SK-N-SH (cell line): ENCODE results near the gene NPC2. TPM values are rescaled to one million over a fixed set of nuclear protein-coding genes. Genes with fewer than 3 reads are reported as not detected.

Source experiments
- CTCF ChIA-PET: fragments of 300-600, 350-600 bp; formaldehyde crosslinking; extraction: SDS; loops from one replicate; lab custom pipeline; 2021; lab: Yijun Ruan, JAX
- POLR2A ChIA-PET: fragments of 350-600 bp; sonication (Branson Sonifier 250); formaldehyde crosslinking; extraction: SDS; loops from one replicate; lab custom pipeline; 2020; ENCODE audit warnings: antibody characterized with exemption, inconsistent platforms; lab: Yijun Ruan, JAX
- DNase-seq: peaks from one replicate; pipeline ENCODE4 v3.0.0; 2012
- H2AFZ ChIP-seq: fragments of 200-600 bp; sonication (generic); 2 replicates; pipeline ENCODE4 v1.8.1; 2016; ENCODE audit warnings: antibody characterized with exemption, mild to moderate bottlenecking, low read depth
- H3F3A ChIP-seq: fragments of 200-600 bp; sonication (generic); replicated peaks from 2 replicates; pipeline ENCODE3; 2016; ENCODE audit warnings: antibody characterized with exemption, mild to moderate bottlenecking; ENCODE audit not compliant: insufficient read depth
- H3K27ac ChIP-seq, 2 experiments: fragments of 200-500 bp in 1 of 2; fragments of 200-600 bp in 1 of 2; sonication (Bioruptor generic) in 1 of 2; sonication (generic), shearing (Covaris generic) in 1 of 2; 2 replicates each; pipeline versions ENCODE4 v1.5.1 to v1.6.1; 2014 to 2016; ENCODE audit warnings: low read depth in 2 of 2, inconsistent platforms in 1 of 2, low read length in 1 of 2, mild to moderate bottlenecking in 1 of 2, mixed read lengths in 1 of 2
- H3K27me3 ChIP-seq: fragments of 200-600 bp; sonication (generic), shearing (Covaris generic); 2 replicates; pipeline ENCODE4 v1.6.1; 2016; ENCODE audit warnings: mixed run types; ENCODE audit not compliant: insufficient read depth
- H3K36me3 ChIP-seq, 2 experiments: fragments of 200-500 bp in 1 of 2; fragments of 200-600 bp in 1 of 2; sonication (Bioruptor generic) in 1 of 2; sonication (generic) in 1 of 2; replicated peaks in 1 of 2; 2 replicates each; pipeline versions ENCODE3 to v1.5.1; 2014 to 2016; ENCODE audit warnings: low read length in 1 of 2, mild to moderate bottlenecking in 1 of 2; ENCODE audit not compliant: insufficient read depth in 2 of 2, control insufficient read depth in 1 of 2
- H3K4me1 ChIP-seq, 2 experiments: fragments of 200-500 bp in 1 of 2; fragments of 200-600 bp in 1 of 2; sonication (Bioruptor generic) in 1 of 2; sonication (generic), shearing (Covaris generic) in 1 of 2; 2 replicates each; pipeline versions ENCODE4 v1.5.1 to v1.6.1; 2014 to 2016; ENCODE audit warnings: low read depth in 1 of 2, low read length in 1 of 2, mixed run types in 1 of 2; ENCODE audit not compliant: insufficient read depth in 2 of 2, control insufficient read depth in 1 of 2
- H3K4me2 ChIP-seq: fragments of 200-600 bp; sonication (generic), shearing (Covaris generic); 2 replicates; pipeline ENCODE4 v1.6.1; 2017; ENCODE audit warnings: mixed run types
- H3K4me3 ChIP-seq, 2 experiments: fragments of 200-500 bp in 1 of 2; fragments of 200-600 bp in 1 of 2; sonication (Bioruptor generic) in 1 of 2; sonication (generic), shearing (Covaris generic) in 1 of 2; 2 replicates each; pipeline versions ENCODE4 v1.5.1 to v1.8.1; 2014 to 2016; ENCODE audit warnings: low read depth in 2 of 2, inconsistent platforms in 1 of 2, low read length in 1 of 2, mild to moderate bottlenecking in 1 of 2, mixed read lengths in 1 of 2, moderate library complexity in 1 of 2
- H3K79me2 ChIP-seq: fragments of 200-600 bp; sonication (generic); 2 replicates; pipeline ENCODE4 v1.8.1; 2017; ENCODE audit warnings: mild to moderate bottlenecking; ENCODE audit not compliant: insufficient read depth
- H3K9ac ChIP-seq: fragments of 200-600 bp; sonication (generic); 2 replicates; pipeline ENCODE4 v1.6.1; 2017; ENCODE audit warnings: mixed run types
- H3K9me2 ChIP-seq: fragments of 200-600 bp; sonication (generic); 2 replicates; pipeline ENCODE4 v1.6.1; 2017; ENCODE audit warnings: mixed run types
- H3K9me3 ChIP-seq: fragments of 200-600 bp; sonication (generic); 2 replicates; pipeline ENCODE4 v1.6.1; 2017; ENCODE audit warnings: mixed run types, mild to moderate bottlenecking, moderate library complexity
- H4K20me1 ChIP-seq: fragments of 200-600 bp; sonication (generic); 2 replicates; pipeline ENCODE4 v1.6.1; 2017; ENCODE audit warnings: mild to moderate bottlenecking, mixed run types; ENCODE audit not compliant: insufficient read depth
- ELF1 ChIP-seq: IDR thresholded peaks from 2 replicates; pipeline ENCODE4 v1.4.0; 2012
- EP300 ChIP-seq, 2 experiments: IDR thresholded peaks; 2 replicates each; pipeline versions ENCODE4 v1.4.0 to v1.6.1; 2012; ENCODE audit warnings: borderline replicate concordance in 1 of 2, low read depth in 1 of 2, low read length in 1 of 2
- EZH2phosphoT487 ChIP-seq: fragments of 200-600 bp; sonication (generic); IDR thresholded peaks from 2 replicates; pipeline ENCODE4 v1.6.1; 2017; ENCODE audit warnings: low read depth, mixed run types, mild to moderate bottlenecking, antibody characterized with exemption, moderate library complexity, borderline replicate concordance
- FOXJ3 ChIP-seq: sonication (generic); formaldehyde crosslinking; IDR thresholded peaks from 2 replicates; pipeline ENCODE4 v1.5.1; 2020; ENCODE audit warnings: mild to moderate bottlenecking, missing genetic modification reagents
- JUND ChIP-seq: IDR thresholded peaks from 2 replicates; pipeline ENCODE4 v1.4.0; 2012
- MAX ChIP-seq: IDR thresholded peaks from 2 replicates; pipeline ENCODE4 v1.4.0; 2012; ENCODE audit warnings: low read depth
- MXI1 ChIP-seq: IDR thresholded peaks from 2 replicates; pipeline ENCODE4 v1.6.1; 2012; ENCODE audit warnings: mild to moderate bottlenecking, low read depth, low read length, improper control_type of control experiment
- NRF1 ChIP-seq: IDR thresholded peaks from 2 replicates; pipeline ENCODE4 v1.6.1; 2012; ENCODE audit warnings: low read depth, mild to moderate bottlenecking, low read length
- PBX3 ChIP-seq: IDR thresholded peaks from 2 replicates; pipeline ENCODE4; 2012
- RCOR1 ChIP-seq: fragments of 150-350 bp; IDR thresholded peaks from 2 replicates; pipeline ENCODE4 v1.6.1; 2017; ENCODE audit warnings: antibody characterized with exemption, low read length
- REST ChIP-seq: IDR thresholded peaks from 2 replicates; pipeline ENCODE4 v1.6.1; 2012; ENCODE audit warnings: mild to moderate bottlenecking, low read depth, low read length, moderate library complexity
- SIN3A ChIP-seq: IDR thresholded peaks from 2 replicates; pipeline ENCODE4 v1.6.1; 2012; ENCODE audit warnings: low read depth, mild to moderate bottlenecking, low read length, moderate library complexity, borderline replicate concordance
- SMC3 ChIP-seq: IDR thresholded peaks from 2 replicates; pipeline ENCODE4 v1.6.1; 2012; ENCODE audit warnings: low read depth, low read length, improper control_type of control experiment
- TAF1 ChIP-seq: IDR thresholded peaks from 2 replicates; pipeline ENCODE4 v1.6.1; 2012; ENCODE audit warnings: low read depth, mild to moderate bottlenecking, low read length, moderate library complexity, borderline replicate concordance
- TCF12 ChIP-seq: IDR thresholded peaks from 2 replicates; pipeline ENCODE4 v1.4.0; 2012
- TEAD4 ChIP-seq: IDR thresholded peaks from 2 replicates; pipeline ENCODE4 v1.4.0; 2012; ENCODE audit warnings: mild to moderate bottlenecking, borderline replicate concordance; ENCODE audit not compliant: insufficient read depth
- USF1 ChIP-seq: IDR thresholded peaks from 2 replicates; pipeline ENCODE4 v1.4.0; 2012; ENCODE audit warnings: low read depth, borderline replicate concordance
- YY1 ChIP-seq: IDR thresholded peaks from 2 replicates; pipeline ENCODE4 v1.4.0; 2012; ENCODE audit warnings: low read depth, mild to moderate bottlenecking
- ZBTB33 ChIP-seq: IDR thresholded peaks from 2 replicates; pipeline ENCODE4 v1.4.0; 2012; ENCODE audit warnings: low read depth, borderline replicate concordance
- WGBS: methylation state at CpG from one replicate; pipeline ENCODE4 v1.1.6; 2017; ENCODE audit warnings: low lambda C conversion rate; 5-methylcytosine and 5-hydroxymethylcytosine counted together
- polyA plus RNA-seq, 3 experiments: library from polyadenylated mRNA; depleted of rRNA; stranded (reverse); fragments of >200 nt; gene quantifications; 2 replicates each; pipeline ENCODE4 v1.2.3, GENCODE V29; 2012

The NPC2 gene
- polyA plus RNA-seq, 1 of the 3 experiments (the other 2 are of a cell fraction), result 522 TPM

- Histone ChIP-seq H3K79me2 (no peaks in the 10 kb centered on the region), H3F3A (peaks cover 3% of the 10 kb centered on the region), H3K9ac (no peak overlapping the region), H3K36me3 (peaks cover 33 to 46% of the 10 kb centered on the region in 2 experiments), H3K4me1 (peaks cover 0 to 12% of the 10 kb centered on the region in 2 experiments; a peak in 1 of 4 replicates), H3K4me2 (no peak overlapping the region), H4K20me1 (no peaks in the 10 kb centered on the region), H3K4me3 (no peak overlapping the region), H2AFZ (no peak overlapping the region), H3K9me2 (no peaks in the 10 kb centered on the region), H3K9me3 (no peaks in the 10 kb centered on the region), H3K27ac (no peak overlapping the region), H3K27me3 (no peaks in the 10 kb centered on the region)
- ChIA-PET CTCF (interaction anchor here (1.2 to 3.9 kb wide), 5 partner anchors 11 to 90 kb away, joined by 3 to 21 read pairs (median 4); no protein-coding TSS in a partner anchor), POLR2A (no interaction called here)
- 96% methylated on average over 5 of the region's 6 CpGs for WGBS
- TF ChIP-seq ZBTB33 (no peak), SIN3A (no peak), PBX3 (no peak), MXI1 (no peak), JUND (no peak), ELF1 (no peak), EP300 (IDR thresholded peaks at IDR 0.05; ENCODE audit: borderline replicate concordance in 1 of 2, low read depth in 1 of 2, low read length in 1 of 2) (no peak), YY1 (no peak), SMC3 (no peak), MAX (no peak), TAF1 (no peak), TEAD4 (no peak), USF1 (no peak), TCF12 (no peak), FOXJ3 (CRISPR knock-in tag) (no peak), RCOR1 (no peak), NRF1 (no peak), EZH2phosphoT487 (no peak), REST (no peak)
- no peak for DNase-seq
These were observed 26.4 kb upstream of the NPC2 start for GRCh38 chr14:74519316-74520074.
